Psoas muscle (tissue), 8 donors: ENCODE results near the gene CYB561D1. TPM values are rescaled to one million over a fixed set of nuclear protein-coding genes. Genes with fewer than 3 reads are reported as not detected.
A peak's percentile ranks its signal among the peaks of the same experiment; 100 is the strongest.

Experiments used
- ATAC-seq, 4 donors: fragments of 200-7000 bp; cut with Tn5 transposase; one replicate each; pipeline ENCODE4 v1.9.1; 2020; ENCODE audit warnings: moderate library complexity in 3 of 4, mild to moderate bottlenecking in 2 of 4
- DNase-seq, 2 donors: peaks; one replicate each; pipeline ENCODE4 v3.0.0-alpha.2; 2020
- H3K27ac ChIP-seq: fragments of 200-600 bp; one replicate; pipeline ENCODE4 v1.8.0; 2022
- H3K27me3 ChIP-seq, 3 donors: fragments of 200-600 bp in 1 of 3; one replicate each; pipeline versions ENCODE4 v1.6.1 to v1.8.0; 2013 to 2022; ENCODE audit warnings: low read length in 2 of 3, mild to moderate bottlenecking in 2 of 3, moderate library complexity in 1 of 3; ENCODE audit not compliant: insufficient read depth in 3 of 3
- H3K36me3 ChIP-seq, 2 donors: fragments of 200-600 bp in 1 of 2; one replicate each; pipeline versions ENCODE4 v1.6.1 to v1.8.0; 2013 to 2022; ENCODE audit warnings: low read depth in 1 of 2, mild to moderate bottlenecking in 1 of 2, moderate library complexity in 1 of 2; ENCODE audit not compliant: insufficient read depth in 1 of 2
- H3K4me1 ChIP-seq: fragments of 200-600 bp; one replicate; pipeline ENCODE4 v1.8.0; 2022
- H3K4me3 ChIP-seq: fragments of 200-600 bp; one replicate; pipeline ENCODE4 v1.8.0; 2022; ENCODE audit warnings: mild to moderate bottlenecking
- H3K9me3 ChIP-seq: fragments of 200-600 bp; one replicate; pipeline ENCODE4 v1.8.0; 2022
- WGBS, 3 donors: extraction: QIAGEN DNeasy Blood & Tissue Kit; methylation state at CpG; one replicate each; pipeline versions ENCODE4 v1.1.6 to v1.1.7; 2013; 5-methylcytosine and 5-hydroxymethylcytosine counted together
- intact Hi-C, 2 donors: fragments of 100-400 bp; cut with DNase I; formaldehyde crosslinking; loops; one replicate each; pipeline versions ENCODE4 v1.11.0 to v1.14.2; 2022
- polyA plus RNA-seq, 3 donors: library from polyadenylated mRNA; stranded (reverse); fragments of 200-250 nt; gene quantifications; one replicate each; pipeline ENCODE4 v1.2.3, GENCODE V29; 2013
- total RNA-seq, 4 donors: library from RNA; stranded (reverse); fragmentation: NEBNext Ultra II Directional in 2 of 4; extraction: Animal tissue kit (Norgen Biotek cat#: 25700) in 2 of 4; gene quantifications; one replicate each; pipeline versions ENCODE4 v1.2.1 to v1.2.4, GENCODE V29; 2021 to 2023
- TF ChIP-seq, protein P1 (sequence below): fragments of 200-600 bp; IDR thresholded peaks from one replicate; pipeline ENCODE4 v1.8.0; 2022; ENCODE audit warnings: antibody characterized with exemption
- donor health status: healthy with polysubstance abuse.
- donor health status: DM: no; HTN: no; CAD: no; lungs with moderate emphysema.
- donor health status: Bipolar disorder and iron deficiency.
- donor health status: healthy.
- donor health status: DM: yes; HTN: yes; CAD: no.
- donor health status: DM: no; HTN: no; CAD: no.
- donor health status: DM: no; HTN: no; CAD: no.
- donor health status: DM: yes; HTN: yes; CAD: no.

The CYB561D1 gene
- total and polyA plus RNA-seq, 7 donors, result 1.8 to 15.0 (median 3.5) TPM

- Histone ChIP-seq H3K4me3 (no peak overlapping the region), H3K27me3 (no peaks in the 10 kb centered on the region), H3K27ac (peak overlapping the region; percentile 42), H3K36me3 (peaks cover 0 to 66% of the 10 kb centered on the region in 2 donors), H3K9me3 (no peaks in the 10 kb centered on the region), H3K4me1 (peaks cover 29% of the 10 kb centered on the region)
- TF ChIP-seq, protein P1, sequence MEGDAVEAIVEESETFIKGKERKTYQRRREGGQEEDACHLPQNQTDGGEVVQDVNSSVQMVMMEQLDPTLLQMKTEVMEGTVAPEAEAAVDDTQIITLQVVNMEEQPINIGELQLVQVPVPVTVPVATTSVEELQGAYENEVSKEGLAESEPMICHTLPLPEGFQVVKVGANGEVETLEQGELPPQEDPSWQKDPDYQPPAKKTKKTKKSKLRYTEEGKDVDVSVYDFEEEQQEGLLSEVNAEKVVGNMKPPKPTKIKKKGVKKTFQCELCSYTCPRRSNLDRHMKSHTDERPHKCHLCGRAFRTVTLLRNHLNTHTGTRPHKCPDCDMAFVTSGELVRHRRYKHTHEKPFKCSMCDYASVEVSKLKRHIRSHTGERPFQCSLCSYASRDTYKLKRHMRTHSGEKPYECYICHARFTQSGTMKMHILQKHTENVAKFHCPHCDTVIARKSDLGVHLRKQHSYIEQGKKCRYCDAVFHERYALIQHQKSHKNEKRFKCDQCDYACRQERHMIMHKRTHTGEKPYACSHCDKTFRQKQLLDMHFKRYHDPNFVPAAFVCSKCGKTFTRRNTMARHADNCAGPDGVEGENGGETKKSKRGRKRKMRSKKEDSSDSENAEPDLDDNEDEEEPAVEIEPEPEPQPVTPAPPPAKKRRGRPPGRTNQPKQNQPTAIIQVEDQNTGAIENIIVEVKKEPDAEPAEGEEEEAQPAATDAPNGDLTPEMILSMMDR, result peak; percentile 78
- peak; percentile 63 to 79 for DNase-seq
- intact Hi-C loops, result loop anchor here in 1 of 2 donors (5.0 kb wide), 1 partner anchor 68 kb away; no protein-coding TSS in a partner anchor
- WGBS, 3 donors, result 75 to 91% (median 80%) methylated on average over 10 to 11 of the region's 11 CpGs
- ATAC-seq, result peak; percentile 53 to 67 (median 64)
These were observed 3.6 kb upstream of the CYB561D1 start for GRCh38 chr1:109490029-109490933.

- intact Hi-C loops, result loop anchor here in 1 of 2 donors (5.0 kb wide), 1 partner anchor 69 kb away; no protein-coding TSS in a partner anchor
- Histone ChIP-seq H3K9me3 (no peaks in the 10 kb centered on the region), H3K36me3 (peaks cover 0 to 68% of the 10 kb centered on the region in 2 donors), H3K4me3 (no peak overlapping the region), H3K4me1 (peaks cover 28% of the 10 kb centered on the region), H3K27me3 (no peaks in the 10 kb centered on the region), H3K27ac (peak overlapping the region; percentile 42)
- TF ChIP-seq, protein P1, result no peak
- 47 to 69% (median 54%) methylated on average over 11 of the region's 11 CpGs for WGBS, 3 donors
- ATAC-seq, result peak in 1 of 4 donors; percentile 1
- no peak for DNase-seq
These were observed 3.0 kb upstream of the CYB561D1 start for GRCh38 chr1:109490934-109491302.

GRCh38 chr1:109491372-109491771, 2.5 kb upstream of the CYB561D1 start:
- no peak for DNase-seq
- Histone ChIP-seq H3K27me3 (no peaks in the 10 kb centered on the region), H3K36me3 (peaks cover 0 to 68% of the 10 kb centered on the region in 2 donors), H3K4me1 (peaks cover 28% of the 10 kb centered on the region), H3K4me3 (no peak overlapping the region), H3K9me3 (no peaks in the 10 kb centered on the region), H3K27ac (peak overlapping the region; percentile 42)
- TF ChIP-seq, protein P1, result no peak
- intact Hi-C loops, result loop anchor here in 1 of 2 donors (5.0 kb wide), 1 partner anchor 69 kb away; no protein-coding TSS in a partner anchor
- 86 to 91% (median 87%) methylated on average over 8 of the region's 8 CpGs for WGBS, 3 donors
- ATAC-seq, result no peak

DNA sequence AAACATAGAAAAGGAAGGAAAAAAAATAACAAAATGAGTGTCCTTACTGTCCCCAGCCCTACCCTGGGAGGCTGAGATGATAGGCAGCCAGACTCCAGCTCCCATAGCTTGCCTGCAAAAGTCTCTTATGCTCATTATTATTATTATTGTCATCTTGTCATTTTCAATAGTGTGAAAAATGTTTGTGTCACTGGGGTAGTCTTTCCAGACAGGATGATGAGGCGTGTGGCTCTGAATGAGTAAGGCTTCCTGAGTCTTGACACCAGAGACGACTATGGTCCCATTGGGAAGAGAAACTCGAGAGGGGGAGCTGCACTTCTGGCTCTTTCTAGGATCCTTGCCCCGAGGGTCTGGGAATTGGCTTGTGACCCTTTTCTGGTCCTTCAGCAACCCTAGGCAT, 1.1 kb upstream of the CYB561D1 start:
- Histone ChIP-seq H3K4me3 (no peak overlapping the region), H3K27ac (peak overlapping the region; percentile 36), H3K4me1 (peaks cover 28% of the 10 kb centered on the region), H3K9me3 (no peaks in the 10 kb centered on the region), H3K36me3 (peaks cover 0 to 68% of the 10 kb centered on the region in 2 donors), H3K27me3 (no peaks in the 10 kb centered on the region)
- intact Hi-C loops, result loop anchor here in 1 of 2 donors (5.0 kb wide), 1 partner anchor 70 kb away; no protein-coding TSS in a partner anchor
- TF ChIP-seq, protein P1, result no peak
- no peak for ATAC-seq
- WGBS, 3 donors, result 43 to 52% (median 51%) methylated on average over 4 of the region's 4 CpGs
- DNase-seq, result no peak
